AG04449 (cell line): ENCODE data around the gene FHOD3.
"Not testable (repeated sequence)": the region's sequence is repeated elsewhere in the genome, so short reads cannot be mapped to it uniquely, and the experiment has no call there.

ENCODE experiments used
- CTCF ChIA-PET: fragments of 350-600 bp; formaldehyde crosslinking; extraction: SDS; loops from one replicate; lab custom pipeline; 2021; ENCODE audit warnings: antibody characterized with exemption; lab: Yijun Ruan, JAX
- POLR2A ChIA-PET: fragments of 400-600, 350-600 bp; formaldehyde crosslinking; extraction: SDS; loops from one replicate; lab custom pipeline; 2020; ENCODE audit warnings: antibody characterized with exemption, inconsistent platforms; lab: Yijun Ruan, JAX
- DNase-seq: peaks from one replicate; pipeline ENCODE4 v3.0.0-alpha.2; 2010; ENCODE audit warnings: low read depth, low spot score
- H3K4me3 ChIP-seq: 2 replicates; pipeline ENCODE4 v1.5.1; 2011; ENCODE audit warnings: low read depth, mild to moderate bottlenecking, control low read depth, low read length
- CTCF ChIP-seq: IDR thresholded peaks from one replicate; pipeline ENCODE4 v1.5.1; 2011; ENCODE audit warnings: mild to moderate bottlenecking, moderate library complexity, low read length, control low read depth, inconsistent platforms; ENCODE audit not compliant: insufficient read depth; ENCODE audit errors: missing control alignments

Gene FHOD3

GRCh38 chr18:36762074-36762473 is 464.6 kb downstream of the FHOD3 start:
- no peak for TF ChIP-seq CTCF
- ChIA-PET CTCF (interaction anchor here (6.9 kb wide), 1 partner anchor 75 kb away, joined by 113 read pairs; no protein-coding TSS in a partner anchor), POLR2A (no interaction called here)
- no peak for DNase-seq
- H3K4me3 ChIP-seq, result no peak overlapping the region

- CTCF ChIA-PET, result interaction anchor here (6.9 kb wide), 1 partner anchor 76 kb away, joined by 113 read pairs; no protein-coding TSS in a partner anchor
- DNase-seq, H3K4me3 ChIP-seq, POLR2A ChIA-PET: not testable (repeated sequence)
Measured at GRCh38 chr18:36762965-36763364, 465.5 kb downstream of the FHOD3 start.

- DNase-seq, result no peak
- TF ChIP-seq CTCF, result no peak
- POLR2A ChIA-PET, result no interaction called here
- no peak overlapping the region for H3K4me3 ChIP-seq
- CTCF ChIA-PET, result interaction anchor here (1.4 kb wide), 1 partner anchor 10 kb away, joined by 7 read pairs; no protein-coding TSS in a partner anchor
Measured at GRCh38 chr18:36766836-36767235, 469.3 kb downstream of the FHOD3 start.

- H3K4me3 ChIP-seq, result no peak overlapping the region
- DNase-seq, result no peak
Measured at GRCh38 chr18:36769172-36769571, 471.7 kb downstream of the FHOD3 start.

GRCh38 chr18:36769611-36770314 is 472.2 kb downstream of the FHOD3 start:
- ChIA-PET POLR2A (no interaction called here), CTCF (interaction anchor here (1.3 to 1.9 kb wide), 3 partner anchors 12 to 39 kb away, joined by 3 to 11 read pairs (median 5); no protein-coding TSS in a partner anchor)
- H3K4me3 ChIP-seq, result no peak overlapping the region
- no peak for DNase-seq
- no peak for TF ChIP-seq CTCF

More at GRCh38 chr18:36769172-36769571, 471.7 kb downstream of the FHOD3 start:
- TF ChIP-seq CTCF, result no peak
- CTCF ChIA-PET, result interaction anchor here (1.3 to 1.5 kb wide), 2 partner anchors 12 to 40 kb away, joined by 3 to 11 read pairs; no protein-coding TSS in a partner anchor
- POLR2A ChIA-PET, result no interaction called here

GRCh38 chr18:36770315-36770946 is 472.9 kb downstream of the FHOD3 start:
- no peak overlapping the region for H3K4me3 ChIP-seq
- DNase-seq, result no peak
- no peak for TF ChIP-seq CTCF
- ChIA-PET POLR2A (no interaction called here), CTCF (interaction anchor here (0.6 to 1.9 kb wide), 2 partner anchors 11 kb away, joined by 3 to 5 read pairs; no protein-coding TSS in a partner anchor)
